ENCODE measurements around the gene FNBP1. TPM values are rescaled to one million over a fixed set of nuclear protein-coding genes. Genes with fewer than 3 reads are reported as not detected.
A peak's percentile ranks its signal among the peaks of the same experiment; 100 is the strongest.

FNBP1 gene
- total and polyA plus RNA-seq, 10 of the 15 experiments (the other 5 are each of a cell fraction or from before 2014, with no cell fraction given): 64.5 to 353 (median 179) TPM

DNA sequence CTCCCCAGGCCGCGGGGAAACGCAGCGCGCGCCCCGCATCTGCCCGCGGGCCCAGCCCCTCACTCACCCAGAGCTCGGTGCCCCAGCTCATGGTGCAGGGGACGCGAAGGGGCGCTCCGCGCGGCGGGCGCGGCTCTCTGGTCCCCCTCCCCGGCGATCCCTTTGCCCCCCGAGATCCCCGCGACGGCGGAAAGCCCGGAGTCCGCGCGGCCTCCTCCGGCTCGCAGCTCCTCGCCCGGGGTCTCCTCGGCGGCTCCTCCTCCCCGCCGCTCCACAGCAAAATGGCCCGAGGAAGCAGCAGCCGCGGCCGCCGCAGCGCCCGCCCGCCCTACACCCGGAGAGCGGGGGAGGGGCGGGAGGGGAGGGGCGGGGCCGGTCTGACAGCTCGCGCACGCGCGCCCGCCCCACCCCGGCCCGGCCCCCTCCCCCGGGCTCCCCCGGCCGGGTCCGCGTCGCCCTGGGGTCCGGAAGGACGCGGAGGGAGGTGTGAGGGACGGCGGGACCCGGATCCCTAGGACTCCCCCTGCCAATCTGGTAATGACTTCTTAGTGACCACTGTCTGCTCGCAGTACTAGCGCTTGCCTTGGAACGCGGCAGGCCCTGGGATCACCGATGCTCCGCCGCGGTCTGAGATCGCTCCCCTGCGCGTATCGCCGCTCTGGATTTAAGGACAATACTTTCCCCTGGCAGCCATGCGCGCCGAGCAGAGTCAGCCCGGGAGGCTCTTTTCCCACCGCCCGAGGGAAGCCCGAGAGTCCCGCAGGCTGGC lies at the start of gene FNBP1 (continued):
- TF ChIP-seq, protein P1, sequence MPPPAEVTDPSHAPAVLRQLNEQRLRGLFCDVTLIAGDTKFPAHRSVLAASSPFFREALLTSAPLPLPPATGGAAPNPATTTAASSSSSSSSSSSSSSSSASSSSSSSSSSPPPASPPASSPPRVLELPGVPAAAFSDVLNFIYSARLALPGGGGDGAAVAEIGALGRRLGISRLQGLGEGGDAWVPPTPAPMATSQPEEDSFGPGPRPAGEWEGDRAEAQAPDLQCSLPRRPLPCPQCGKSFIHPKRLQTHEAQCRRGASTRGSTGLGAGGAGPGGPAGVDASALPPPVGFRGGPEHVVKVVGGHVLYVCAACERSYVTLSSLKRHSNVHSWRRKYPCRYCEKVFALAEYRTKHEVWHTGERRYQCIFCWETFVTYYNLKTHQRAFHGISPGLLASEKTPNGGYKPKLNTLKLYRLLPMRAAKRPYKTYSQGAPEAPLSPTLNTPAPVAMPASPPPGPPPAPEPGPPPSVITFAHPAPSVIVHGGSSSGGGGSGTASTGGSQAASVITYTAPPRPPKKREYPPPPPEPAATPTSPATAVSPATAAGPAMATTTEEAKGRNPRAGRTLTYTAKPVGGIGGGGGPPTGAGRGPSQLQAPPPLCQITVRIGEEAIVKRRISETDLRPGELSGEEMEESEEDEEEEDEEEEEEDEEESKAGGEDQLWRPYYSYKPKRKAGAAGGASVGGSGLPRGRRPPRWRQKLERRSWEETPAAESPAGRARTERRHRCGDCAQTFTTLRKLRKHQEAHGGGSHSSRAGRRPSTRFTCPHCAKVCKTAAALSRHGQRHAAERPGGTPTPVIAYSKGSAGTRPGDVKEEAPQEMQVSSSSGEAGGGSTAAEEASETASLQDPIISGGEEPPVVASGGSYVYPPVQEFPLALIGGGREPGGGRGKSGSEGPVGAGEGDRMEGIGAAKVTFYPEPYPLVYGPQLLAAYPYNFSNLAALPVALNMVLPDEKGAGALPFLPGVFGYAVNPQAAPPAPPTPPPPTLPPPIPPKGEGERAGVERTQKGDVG (CRISPR knock-in tag; IDR thresholded peaks at IDR 0.05): no peak
- TF ChIP-seq, protein P2, sequence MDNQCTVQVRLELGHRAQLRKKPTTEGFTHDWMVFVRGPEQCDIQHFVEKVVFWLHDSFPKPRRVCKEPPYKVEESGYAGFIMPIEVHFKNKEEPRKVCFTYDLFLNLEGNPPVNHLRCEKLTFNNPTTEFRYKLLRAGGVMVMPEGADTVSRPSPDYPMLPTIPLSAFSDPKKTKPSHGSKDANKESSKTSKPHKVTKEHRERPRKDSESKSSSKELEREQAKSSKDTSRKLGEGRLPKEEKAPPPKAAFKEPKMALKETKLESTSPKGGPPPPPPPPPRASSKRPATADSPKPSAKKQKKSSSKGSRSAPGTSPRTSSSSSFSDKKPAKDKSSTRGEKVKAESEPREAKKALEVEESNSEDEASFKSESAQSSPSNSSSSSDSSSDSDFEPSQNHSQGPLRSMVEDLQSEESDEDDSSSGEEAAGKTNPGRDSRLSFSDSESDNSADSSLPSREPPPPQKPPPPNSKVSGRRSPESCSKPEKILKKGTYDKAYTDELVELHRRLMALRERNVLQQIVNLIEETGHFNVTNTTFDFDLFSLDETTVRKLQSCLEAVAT (IDR thresholded peaks at IDR 0.05): 0 out of 2 replicates have a peak, but pooled peaks have one; percentile 86
- TF ChIP-seq TCF3 (IDR thresholded peaks at IDR 0.05; ENCODE audit: borderline replicate concordance, insufficient read depth, low read depth, low read length) (peak; percentile 55; the same call in 1 of the 2 replicates), YY1 (IDR thresholded peaks at IDR 0.05; ENCODE audit: low read depth, low read length) (peak; percentile 79), BACH1 (IDR thresholded peaks at IDR 0.05; ENCODE audit: borderline replicate concordance) (peak; percentile 83; the same call in 1 of the 2 replicates), RFX5 (IDR thresholded peaks at IDR 0.05; ENCODE audit: low read depth, low read length) (no peak), ZNF207 (IDR thresholded peaks at IDR 0.05; ENCODE audit: borderline replicate concordance) (peak; percentile 51; the same call in 1 of the 2 replicates), PAX5 (IDR thresholded peaks at IDR 0.05; ENCODE audit: borderline replicate concordance, low read depth, low read length) (0 out of 2 replicates have a peak, but pooled peaks have one; percentile 2), CHD2 (IDR thresholded peaks at IDR 0.05; ENCODE audit: borderline replicate concordance, low read depth, low read length) (no peak), POLR2A (IDR thresholded peaks at IDR 0.05; ENCODE audit: low read depth, low read length) (peak; percentile 92), RUNX3 (IDR thresholded peaks at IDR 0.05; ENCODE audit: low read length) (peak; percentile 12; the same call in 1 of the 2 replicates), ATF7 (IDR thresholded peaks at IDR 0.05; ENCODE audit: low read depth) (no peak)
- TF ChIP-seq, protein P3, sequence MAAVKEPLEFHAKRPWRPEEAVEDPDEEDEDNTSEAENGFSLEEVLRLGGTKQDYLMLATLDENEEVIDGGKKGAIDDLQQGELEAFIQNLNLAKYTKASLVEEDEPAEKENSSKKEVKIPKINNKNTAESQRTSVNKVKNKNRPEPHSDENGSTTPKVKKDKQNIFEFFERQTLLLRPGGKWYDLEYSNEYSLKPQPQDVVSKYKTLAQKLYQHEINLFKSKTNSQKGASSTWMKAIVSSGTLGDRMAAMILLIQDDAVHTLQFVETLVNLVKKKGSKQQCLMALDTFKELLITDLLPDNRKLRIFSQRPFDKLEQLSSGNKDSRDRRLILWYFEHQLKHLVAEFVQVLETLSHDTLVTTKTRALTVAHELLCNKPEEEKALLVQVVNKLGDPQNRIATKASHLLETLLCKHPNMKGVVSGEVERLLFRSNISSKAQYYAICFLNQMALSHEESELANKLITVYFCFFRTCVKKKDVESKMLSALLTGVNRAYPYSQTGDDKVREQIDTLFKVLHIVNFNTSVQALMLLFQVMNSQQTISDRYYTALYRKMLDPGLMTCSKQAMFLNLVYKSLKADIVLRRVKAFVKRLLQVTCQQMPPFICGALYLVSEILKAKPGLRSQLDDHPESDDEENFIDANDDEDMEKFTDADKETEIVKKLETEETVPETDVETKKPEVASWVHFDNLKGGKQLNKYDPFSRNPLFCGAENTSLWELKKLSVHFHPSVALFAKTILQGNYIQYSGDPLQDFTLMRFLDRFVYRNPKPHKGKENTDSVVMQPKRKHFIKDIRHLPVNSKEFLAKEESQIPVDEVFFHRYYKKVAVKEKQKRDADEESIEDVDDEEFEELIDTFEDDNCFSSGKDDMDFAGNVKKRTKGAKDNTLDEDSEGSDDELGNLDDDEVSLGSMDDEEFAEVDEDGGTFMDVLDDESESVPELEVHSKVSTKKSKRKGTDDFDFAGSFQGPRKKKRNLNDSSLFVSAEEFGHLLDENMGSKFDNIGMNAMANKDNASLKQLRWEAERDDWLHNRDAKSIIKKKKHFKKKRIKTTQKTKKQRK (IDR thresholded peaks at IDR 0.05; ENCODE audit: low read depth, low read length): no peak
- TF ChIP-seq, protein P4, sequence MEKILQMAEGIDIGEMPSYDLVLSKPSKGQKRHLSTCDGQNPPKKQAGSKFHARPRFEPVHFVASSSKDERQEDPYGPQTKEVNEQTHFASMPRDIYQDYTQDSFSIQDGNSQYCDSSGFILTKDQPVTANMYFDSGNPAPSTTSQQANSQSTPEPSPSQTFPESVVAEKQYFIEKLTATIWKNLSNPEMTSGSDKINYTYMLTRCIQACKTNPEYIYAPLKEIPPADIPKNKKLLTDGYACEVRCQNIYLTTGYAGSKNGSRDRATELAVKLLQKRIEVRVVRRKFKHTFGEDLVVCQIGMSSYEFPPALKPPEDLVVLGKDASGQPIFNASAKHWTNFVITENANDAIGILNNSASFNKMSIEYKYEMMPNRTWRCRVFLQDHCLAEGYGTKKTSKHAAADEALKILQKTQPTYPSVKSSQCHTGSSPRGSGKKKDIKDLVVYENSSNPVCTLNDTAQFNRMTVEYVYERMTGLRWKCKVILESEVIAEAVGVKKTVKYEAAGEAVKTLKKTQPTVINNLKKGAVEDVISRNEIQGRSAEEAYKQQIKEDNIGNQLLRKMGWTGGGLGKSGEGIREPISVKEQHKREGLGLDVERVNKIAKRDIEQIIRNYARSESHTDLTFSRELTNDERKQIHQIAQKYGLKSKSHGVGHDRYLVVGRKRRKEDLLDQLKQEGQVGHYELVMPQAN (conservative IDR thresholded peaks at IDR 0.05): peak; percentile 7
- TF ChIP-seq, protein P5, sequence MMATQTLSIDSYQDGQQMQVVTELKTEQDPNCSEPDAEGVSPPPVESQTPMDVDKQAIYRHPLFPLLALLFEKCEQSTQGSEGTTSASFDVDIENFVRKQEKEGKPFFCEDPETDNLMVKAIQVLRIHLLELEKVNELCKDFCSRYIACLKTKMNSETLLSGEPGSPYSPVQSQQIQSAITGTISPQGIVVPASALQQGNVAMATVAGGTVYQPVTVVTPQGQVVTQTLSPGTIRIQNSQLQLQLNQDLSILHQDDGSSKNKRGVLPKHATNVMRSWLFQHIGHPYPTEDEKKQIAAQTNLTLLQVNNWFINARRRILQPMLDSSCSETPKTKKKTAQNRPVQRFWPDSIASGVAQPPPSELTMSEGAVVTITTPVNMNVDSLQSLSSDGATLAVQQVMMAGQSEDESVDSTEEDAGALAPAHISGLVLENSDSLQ (IDR thresholded peaks at IDR 0.05): peak; percentile 50
- TF ChIP-seq, protein P6, sequence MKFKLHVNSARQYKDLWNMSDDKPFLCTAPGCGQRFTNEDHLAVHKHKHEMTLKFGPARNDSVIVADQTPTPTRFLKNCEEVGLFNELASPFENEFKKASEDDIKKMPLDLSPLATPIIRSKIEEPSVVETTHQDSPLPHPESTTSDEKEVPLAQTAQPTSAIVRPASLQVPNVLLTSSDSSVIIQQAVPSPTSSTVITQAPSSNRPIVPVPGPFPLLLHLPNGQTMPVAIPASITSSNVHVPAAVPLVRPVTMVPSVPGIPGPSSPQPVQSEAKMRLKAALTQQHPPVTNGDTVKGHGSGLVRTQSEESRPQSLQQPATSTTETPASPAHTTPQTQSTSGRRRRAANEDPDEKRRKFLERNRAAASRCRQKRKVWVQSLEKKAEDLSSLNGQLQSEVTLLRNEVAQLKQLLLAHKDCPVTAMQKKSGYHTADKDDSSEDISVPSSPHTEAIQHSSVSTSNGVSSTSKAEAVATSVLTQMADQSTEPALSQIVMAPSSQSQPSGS (IDR thresholded peaks at IDR 0.05; ENCODE audit: low read length): no peak
